Colon (tissue), 2 donors: ENCODE results near the gene UCP1.
"Not testable (repeated sequence)": the region's sequence is repeated elsewhere in the genome, so short reads cannot be mapped to it uniquely, and the experiment has no call there.

Experiments used
- FAIRE-seq: peaks from 2 replicates; lab custom pipeline; 2012; peaks lifted over from hg19 to GRCh38; lab: Jason Lieb, UNC
- donor health status: control.
- donor health status: control.

The UCP1 gene

DNA sequence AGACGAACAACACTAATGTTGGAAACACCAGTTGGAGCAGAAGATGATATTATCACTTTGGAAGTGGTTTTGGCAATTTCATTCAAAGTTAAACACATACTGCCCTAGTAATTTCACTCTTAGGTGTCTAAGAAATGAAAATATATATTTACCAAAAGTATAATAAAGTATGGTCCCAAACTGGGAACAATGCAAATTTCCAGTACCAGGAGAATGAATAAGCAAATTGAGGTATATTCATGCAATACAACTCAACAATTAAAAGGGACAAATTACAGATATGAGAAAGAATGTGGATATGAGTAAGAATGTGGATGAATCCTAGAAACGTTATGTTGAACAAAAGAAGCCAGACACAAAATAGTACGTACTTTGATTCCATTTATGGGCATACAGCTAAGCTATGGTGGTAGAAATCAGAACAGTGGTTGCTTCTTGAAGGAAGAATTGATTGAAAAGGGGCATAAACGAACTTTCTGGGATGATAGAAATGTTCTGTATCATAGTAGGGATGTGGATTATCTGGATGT, 34.7 kb downstream of the UCP1 start:
- FAIRE-seq: no peak

DNA sequence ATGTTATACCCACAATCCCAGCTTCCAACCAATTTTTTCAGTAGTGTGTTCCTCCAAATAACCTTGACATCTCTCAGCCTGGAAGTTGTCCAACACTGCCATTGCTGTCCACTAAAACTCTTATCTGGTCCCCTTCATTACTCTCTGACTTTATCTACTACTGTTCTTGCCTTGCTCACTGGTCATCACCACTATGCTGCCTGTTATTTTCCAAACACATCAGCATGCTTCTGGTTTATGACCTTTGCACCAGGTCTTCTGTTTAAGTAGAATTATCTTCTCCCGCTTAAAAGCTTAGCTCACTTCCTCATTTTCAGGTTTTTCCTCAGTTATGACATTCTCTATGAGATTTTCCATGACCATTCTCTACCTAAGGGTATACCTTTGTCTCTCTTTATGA, 39.3 kb downstream of the UCP1 start:
- FAIRE-seq: no peak

- FAIRE-seq: peak; percentile 90
Measured at GRCh38 chr4:140523857-140524742, 44.7 kb downstream of the UCP1 start, which contains the start of gene ELMOD2. ELMOD2 (plus strand) TSS chr4:140524168; CDS start chr4:140525429, 1,261 bp downstream.

DNA sequence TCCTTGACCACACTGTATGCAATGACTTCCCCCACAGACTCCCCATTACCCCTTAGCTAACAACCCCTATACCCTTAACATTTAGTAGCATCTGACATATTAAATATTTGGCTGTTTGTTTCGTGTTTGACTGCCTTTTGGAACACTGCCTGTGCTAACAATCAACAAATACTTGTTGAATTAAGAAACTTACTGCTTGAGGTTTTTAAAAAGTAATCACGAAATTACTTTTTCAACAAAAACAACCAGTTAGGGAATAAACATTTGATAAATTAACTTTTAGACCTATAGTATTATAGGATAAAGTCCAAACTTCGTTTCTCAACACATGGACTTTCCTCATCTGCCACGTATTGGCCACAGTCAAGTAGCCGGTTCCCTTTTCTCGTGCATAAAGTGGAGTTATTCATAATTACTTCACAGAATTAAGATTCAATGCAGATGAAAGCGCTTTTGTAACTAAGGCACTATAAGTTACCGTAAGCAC, 45.3 kb downstream of the UCP1 start:
- FAIRE-seq: peak; percentile 18

GRCh38 chr4:140515423-140515822, 53.3 kb downstream of the UCP1 start:
- no peak for FAIRE-seq

GRCh38 chr4:140513765-140514164, 55.0 kb downstream of the UCP1 start:
- FAIRE-seq: not testable (repeated sequence)
